Stimulated activated CD8-positive, alpha-beta memory T cell treated with anti-CD3 and anti-CD28 coated beads, Interleukin-15, amount 100 ng/mL, for 1 hour (primary cell): Measurements from ENCODE around the gene SH3TC1.

Experiments
- DNase-seq: peaks from one replicate; pipeline ENCODE4 v3.0.0-alpha.2; 2020; ENCODE audit warnings: low read depth

SH3TC1 gene

DNA sequence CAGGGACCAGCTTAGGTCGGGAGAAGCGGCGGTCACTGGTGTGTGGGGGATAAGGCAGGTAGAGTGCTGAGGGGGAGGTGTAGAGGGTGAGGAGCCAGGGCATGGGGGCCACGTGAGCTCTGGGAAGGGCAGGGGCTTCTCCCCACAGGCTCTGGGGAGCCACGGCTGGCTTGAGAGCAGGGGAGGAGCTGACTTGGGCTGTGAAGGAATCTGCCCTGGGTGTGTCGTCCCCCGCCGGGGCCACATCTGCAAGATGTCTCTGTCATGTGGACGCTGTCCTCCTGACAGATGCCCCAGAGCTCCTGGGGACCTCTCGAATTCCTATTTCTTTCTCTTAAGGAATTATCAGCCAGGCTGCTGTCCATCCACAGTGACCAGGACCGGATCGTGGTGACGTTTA, 15.0 kb downstream of the SH3TC1 start:
- DNase-seq, result no peak

DNA sequence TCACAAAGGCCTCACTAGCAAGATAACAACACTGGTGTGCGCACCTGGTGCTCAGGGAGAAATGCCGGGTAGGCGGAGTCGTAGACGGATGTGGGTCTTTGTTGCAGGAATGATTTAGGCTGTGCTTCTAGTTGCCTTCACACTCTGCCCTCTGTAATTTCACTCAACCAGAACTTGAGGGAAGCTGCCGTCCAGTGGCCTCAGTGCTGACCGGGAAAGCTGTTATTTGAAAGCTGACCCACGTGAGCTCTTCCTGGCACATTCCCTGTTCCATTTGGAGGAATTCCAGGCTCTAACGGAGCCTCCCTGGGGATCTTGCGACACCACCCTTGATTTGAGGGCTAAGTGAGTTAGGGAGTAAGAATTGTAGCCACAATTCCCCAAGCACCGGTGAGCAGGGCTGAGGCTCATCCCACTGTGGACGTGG, 15.9 kb downstream of the SH3TC1 start:
- DNase-seq, result no peak

DNA sequence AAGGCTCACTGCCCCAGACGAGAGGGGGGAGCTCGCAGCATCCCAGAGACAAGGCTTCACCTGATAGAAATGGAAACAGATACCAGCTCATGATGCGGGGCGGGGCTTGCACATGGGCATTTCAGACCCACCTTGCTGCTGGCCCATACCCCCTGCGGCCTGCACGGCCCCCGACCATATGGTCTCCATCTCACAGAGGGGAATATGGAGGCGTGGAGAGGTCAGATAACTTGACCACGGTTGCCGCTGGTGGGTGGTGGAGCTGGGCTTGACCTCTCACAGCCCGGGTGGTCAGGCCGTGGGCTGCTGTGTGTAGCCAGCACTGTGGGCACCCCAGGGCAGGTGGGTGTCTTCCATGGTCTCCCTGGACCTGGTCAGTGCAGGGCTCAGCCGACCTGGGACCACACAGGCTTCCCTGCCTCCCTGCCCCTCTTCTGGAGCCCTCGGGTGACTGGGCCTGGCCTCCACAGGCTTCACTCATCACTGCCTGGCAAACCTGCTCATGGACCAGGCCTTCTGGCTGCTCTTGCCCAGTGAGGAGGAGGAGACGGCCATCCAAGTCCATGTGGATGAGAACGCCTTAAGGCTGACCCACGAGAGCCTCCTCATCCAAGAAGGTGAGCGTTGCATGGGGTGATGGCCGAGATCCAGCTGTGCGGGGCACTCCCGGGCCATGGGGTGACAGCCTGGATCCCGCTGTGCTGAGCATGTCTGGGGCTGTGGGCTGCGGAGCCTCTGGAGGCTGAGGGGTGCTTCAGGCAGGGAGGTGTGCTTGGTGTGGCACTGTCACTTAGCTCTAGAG, 16.8 kb downstream of the SH3TC1 start:
- DNase-seq, result no peak

DNA sequence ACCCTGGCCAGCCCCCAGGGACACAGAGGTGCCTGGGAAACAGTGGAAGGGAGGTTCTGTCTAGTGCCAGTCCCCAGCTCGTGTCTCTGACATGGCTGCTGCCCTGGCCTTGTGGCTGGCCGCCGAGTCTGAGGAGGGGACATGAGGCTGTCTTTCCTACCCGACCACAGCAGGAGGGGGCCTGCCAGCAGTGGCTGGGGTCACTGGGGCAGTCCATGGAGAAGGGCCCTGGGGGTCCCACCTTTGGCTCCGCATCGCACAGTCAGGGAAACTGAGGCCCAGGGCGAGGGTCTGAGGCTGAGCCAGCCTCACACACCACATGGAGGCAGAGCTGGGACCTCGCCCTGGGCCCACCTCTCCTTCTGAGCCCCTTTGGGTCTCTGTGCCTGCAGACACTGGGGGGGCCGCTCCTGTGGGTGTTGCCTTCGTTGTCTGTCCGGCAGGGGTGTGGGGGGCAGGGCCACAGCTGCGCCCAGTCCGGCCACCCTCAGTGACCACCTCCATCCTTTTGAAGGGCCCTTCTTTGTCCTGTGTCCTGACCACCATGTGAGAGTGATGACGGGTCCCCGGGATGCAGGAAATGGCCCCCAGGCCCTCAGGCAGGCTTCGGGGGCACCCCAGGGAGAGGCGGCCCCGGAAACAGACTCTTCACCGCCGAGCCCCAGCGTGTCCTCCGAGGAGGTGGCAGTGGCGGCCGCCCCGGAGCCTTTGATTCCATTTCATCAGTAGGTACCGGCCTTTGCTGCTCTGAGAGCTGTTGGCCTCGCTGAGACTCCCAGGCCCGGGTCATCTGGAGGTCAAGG, 17.6 kb downstream of the SH3TC1 start:
- DNase-seq, result no peak

DNA sequence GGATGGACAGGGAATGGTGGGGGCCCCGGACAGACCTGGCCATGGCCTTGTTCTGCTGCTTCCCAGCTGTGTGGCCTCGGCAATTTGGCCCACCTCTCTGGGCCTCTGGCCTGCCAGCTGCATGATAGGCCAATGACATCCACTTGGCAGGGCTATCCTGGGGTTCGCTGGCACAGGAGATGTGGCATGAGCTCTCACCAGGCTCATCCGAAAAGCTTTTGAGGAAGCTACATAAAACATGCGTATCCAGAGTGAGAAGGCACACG, 18.1 kb downstream of the SH3TC1 start:
- DNase-seq, result no peak

DNA sequence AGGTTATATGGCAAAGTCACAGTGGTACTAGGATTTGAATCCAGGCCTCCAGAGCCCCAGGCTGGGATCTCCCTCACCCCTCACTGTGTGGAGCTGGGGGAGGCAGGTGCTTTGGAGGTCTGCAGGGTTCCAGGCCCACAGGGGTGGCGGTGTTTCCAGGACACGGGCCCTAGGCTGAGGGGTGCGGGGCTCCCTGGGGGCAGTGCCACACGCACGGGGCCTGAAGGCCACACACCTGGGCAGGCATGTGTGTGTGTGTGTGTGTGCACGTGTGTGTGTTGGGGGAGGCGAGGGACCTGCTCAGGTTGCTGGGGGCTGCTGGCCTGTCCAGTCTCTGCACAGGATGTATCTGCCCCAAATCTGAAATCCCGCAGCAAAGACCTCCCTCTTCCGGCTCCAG, 18.8 kb downstream of the SH3TC1 start:
- DNase-seq, result no peak

DNA sequence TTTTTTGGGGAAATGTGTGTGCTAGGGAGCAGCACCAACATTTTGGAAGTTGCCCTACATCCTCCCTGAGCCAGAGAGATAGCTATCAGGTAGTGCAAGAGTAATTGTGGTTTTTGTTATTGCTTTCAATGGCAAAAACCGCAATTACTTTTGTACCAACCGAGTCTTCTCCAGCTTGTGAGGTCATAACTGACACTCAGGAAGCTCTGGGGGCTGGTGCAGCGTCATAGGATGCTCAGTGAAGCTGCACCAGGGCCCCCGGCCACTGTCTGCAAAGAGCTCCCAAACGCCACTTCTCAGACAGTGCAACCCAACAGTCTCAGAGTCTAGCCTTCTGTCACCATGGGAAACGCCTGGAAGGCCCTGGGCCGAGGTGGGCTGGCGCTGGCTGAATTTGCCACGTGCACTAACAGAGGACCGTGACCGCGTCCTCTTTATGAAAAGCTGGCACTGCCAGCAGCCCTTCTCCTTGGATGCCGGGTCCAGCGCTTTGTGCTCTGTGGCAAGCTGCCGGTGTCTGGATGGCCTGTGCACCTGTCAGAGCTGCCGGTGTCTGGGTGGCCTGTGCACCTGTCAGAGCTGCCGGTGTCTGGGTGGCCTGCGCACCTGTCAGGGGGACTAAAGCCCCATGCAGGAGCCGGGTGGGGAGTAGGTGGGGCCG, 19.4 kb downstream of the SH3TC1 start:
- no peak for DNase-seq

DNA sequence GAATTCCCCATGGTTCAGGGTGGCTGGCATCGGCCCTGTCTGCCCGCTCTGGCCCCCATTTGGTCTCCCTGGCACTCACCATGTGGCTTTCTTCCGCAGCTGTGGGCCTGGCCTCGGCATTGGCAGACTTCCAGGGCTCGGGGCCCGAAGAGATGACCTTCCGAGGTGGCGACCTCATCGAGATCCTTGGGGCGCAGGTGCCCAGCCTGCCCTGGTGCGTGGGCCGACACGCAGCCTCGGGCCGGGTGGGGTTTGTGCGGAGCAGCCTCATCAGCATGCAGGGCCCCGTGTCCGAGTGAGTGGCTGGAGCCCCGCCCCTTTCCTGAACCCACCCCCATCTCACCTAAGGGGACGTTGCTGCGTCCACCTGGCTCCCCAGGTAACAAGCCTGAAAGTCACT, 20.1 kb downstream of the SH3TC1 start:
- no peak for DNase-seq

DNA sequence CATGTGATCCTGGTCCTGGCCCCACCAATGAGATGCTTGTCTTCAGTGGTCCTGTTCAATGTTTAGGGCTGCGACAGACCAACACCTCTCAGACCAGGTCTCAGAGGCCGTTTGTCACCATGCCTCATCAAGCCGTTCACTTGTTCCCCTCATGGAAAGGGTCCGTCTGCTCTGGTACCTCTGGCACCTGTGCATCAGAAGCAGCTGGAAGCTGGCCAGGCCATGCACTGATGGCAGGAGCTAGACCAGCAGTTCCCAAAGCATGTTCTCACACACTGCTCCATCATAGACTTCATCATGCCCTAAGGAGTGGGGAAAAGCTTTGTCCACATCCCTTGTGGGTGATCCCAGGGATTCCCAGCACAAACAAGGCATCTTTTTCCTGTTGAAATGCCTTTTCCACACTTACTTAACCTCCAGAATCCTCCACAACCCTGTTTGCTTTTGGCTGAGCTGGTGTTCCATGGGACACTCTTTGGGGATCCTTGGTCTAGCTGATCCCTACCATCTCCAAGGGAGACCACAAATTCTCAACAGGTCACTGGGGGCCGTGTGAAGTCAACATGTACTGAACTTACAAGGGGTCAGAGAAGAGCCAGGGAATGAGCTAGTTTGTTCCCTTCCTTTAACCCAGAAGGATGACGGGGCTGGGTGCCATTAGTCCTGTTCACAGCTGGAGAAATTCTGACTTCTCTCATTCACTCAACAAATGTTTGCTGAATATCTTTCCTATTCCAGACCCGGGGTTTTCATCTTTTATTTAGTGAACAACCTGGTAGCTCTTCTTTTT, 21.8 kb downstream of the SH3TC1 start:
- no peak for DNase-seq

DNA sequence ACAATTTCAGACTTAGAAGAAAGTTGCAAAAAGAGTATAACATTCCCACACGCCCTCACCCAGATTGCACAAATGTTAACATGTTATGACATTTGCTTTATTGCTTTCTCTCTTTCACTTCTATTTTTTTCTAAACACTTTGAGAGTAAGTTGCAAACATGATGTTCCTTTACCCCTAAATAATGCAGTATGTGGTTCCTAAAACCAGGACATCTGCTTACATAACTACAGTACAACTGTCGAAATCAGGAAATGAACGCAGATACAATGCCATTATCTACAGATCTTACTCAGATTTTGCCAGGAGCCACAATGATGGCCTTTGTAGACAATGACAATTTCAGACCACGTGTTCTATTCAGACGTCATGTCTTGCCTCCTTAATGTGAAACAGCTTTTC, 22.4 kb downstream of the SH3TC1 start:
- DNase-seq, result no peak

DNA sequence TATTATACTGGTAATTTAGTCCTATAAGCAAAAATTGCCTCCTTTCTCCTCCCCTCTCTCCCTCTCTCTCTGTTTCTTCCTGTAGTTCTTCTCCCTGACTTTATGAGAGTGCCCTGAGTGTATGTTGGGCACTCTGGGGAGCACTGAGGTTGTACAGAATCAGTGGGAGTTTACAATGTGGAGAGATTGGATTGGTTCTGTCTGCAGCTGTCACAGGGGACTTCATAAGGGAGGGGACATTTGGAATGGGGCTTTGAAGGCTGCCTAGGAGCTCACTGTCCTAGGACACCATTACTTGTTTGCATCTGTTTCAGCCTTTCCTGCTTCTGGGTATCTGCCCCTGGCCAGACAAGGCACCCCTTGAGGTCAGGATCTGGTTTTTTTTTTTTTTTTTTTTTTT, 22.9 kb downstream of the SH3TC1 start:
- DNase-seq, result no peak

DNA sequence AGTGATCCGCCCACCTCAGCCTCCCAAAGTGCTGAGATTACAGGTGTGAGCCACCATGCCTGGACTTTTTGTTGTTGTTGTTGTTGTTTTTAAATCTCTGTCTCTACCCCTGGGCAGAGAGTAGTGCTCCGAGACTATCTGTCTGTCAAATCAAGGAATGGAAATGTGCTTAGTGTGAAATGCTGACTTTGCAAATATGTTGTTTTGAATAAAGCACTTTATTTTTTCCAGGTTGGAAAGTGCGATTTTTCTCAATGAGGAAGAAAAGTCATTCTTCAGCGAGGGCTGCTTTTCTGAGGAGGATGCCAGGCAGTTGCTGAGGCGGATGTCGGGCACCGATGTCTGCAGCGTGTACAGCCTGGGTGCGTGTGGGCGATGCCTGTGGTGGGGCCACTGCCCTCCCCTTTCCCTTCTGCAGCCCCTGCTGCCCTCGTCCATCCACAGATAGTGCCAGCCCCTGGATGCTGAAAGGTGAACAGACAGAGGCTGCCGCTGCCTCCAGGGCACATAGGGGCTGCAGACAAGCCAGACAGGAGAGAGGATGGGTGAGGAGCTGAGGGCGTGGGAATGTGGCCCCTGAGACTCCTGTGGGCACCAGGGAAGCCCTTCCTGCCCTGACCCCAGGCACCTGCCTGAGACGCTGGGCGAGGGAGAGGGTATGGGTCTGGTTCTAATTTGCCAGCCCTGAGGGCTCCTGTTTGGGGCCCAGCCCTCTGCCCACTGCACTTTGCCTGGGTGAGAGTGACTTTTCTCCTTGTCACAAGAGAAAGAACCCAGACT, 23.7 kb downstream of the SH3TC1 start:
- DNase-seq, result no peak

DNA sequence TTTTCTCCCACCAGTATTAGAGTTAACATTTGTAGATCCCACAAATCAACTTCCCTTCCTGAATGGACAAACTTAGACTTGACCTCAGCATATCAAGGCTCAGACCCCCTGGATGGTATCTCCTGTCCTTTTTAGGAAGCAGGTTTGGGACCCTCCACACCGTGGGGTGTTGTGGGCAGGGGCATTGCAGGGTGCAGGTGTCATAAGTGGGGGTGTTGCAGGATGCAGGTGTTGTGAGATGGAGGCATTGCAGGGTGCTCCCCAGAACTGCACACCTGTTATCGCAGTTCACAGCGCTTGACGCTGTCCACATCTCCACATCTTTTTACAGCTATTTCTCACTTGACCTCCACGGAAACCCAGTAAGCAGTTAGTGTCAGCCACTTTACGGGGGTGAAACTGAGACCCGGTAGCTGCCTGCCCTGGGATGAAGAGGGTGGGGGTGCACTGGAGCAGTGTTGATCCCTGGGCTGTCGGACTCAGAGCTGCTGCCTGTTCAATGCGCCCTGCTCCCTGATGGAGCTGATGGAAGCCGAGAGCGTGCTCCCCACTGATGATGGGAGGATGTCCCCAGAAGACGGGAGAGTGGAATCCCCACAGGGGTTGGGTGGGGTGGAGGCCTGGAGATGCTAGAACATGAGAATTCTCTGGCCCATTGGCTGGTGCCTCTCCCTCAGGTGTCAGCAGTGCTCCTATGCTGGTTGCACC, 25.3 kb downstream of the SH3TC1 start:
- no peak for DNase-seq

DNA sequence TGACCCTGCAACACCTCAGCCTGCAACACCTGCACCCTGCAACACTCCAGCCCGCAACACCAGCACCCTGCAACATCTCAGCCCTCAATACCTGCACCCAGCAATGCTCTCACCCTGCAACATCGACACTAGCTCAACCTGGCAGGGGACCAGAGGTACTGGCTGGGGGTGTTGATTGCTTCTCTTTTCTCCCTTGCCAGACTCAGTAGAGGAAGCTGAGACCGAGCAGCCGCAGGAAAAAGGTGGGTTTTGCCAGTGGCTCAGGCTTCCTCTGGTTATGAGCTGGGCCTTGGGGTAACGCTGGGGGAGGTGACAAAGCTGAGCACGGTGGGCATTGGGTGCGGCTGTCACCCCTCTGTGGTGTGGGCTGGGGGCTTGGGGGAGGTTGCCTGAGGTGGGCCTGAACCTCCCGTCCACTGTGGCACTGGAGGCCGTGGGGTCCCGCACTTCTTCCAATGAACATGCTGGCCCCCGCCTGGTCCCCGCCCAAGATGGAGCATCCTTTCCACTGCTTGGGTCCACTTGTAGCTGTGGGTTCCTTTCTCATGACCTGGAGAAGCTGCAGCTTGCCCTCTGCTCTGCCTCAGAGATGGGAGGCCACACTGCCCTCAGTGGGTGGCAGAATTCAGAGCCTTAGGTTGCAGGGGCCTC, 26.0 kb downstream of the SH3TC1 start:
- DNase-seq, result no peak

DNA sequence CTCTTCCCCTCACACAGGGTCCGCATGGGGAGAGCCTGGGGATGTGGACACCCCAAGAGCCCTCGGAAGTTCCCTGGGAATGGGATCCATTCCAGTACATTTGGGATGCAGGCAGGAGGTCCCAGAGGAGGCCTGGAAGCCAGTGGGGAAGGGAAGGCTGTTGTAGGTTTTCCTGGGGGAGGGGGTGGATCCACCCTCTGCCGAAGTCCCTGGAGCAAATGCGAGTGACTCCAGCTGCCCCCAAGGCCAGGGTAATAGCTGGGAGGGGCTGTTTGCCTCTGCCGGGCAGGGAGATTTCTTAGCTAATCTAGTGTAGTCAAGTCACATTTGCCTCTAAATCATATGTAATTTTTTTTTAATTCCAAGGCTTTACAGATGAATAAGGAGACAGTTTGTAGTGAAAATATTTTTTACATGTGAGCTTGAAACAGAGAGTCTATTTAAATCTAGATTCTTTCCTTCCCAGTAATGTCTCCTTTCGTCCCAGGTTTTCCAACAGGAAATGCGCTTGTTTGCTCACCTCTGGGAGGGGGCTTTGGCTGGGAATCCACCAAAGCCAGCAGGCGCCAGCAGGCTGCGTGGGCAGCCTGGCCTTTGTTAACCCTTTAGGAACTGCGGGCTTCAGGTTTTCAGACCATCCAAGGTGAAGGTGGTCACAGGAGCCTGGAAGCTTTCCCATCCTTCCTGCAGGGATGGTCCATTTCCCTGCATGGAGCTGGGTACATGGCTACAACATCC, 26.8 kb downstream of the SH3TC1 start:
- DNase-seq, result no peak

DNA sequence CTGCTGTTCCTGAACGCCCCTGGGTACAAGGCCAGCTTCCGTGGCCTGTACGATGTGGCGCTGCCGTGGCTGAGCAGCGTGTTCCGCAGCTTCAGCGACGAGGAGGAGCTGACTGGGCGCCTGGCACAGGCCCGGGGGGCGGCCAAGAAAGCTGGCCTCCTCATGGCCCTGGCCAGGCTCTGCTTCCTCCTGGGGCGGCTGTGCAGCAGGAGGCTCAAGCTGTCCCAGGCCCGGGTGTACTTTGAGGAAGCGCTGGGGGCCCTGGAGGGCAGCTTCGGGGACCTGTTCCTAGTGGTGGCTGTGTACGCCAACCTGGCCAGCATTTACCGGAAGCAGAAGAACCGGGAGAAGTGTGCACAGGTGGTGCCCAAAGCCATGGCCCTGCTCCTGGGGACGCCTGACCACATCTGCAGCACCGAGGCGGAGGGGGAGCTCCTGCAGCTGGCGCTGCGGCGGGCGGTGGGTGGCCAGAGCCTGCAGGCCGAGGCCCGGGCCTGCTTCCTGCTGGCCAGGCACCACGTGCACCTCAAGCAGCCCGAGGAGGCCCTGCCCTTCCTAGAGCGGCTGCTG, 28.2 kb downstream of the SH3TC1 start:
- DNase-seq, result no peak

DNA sequence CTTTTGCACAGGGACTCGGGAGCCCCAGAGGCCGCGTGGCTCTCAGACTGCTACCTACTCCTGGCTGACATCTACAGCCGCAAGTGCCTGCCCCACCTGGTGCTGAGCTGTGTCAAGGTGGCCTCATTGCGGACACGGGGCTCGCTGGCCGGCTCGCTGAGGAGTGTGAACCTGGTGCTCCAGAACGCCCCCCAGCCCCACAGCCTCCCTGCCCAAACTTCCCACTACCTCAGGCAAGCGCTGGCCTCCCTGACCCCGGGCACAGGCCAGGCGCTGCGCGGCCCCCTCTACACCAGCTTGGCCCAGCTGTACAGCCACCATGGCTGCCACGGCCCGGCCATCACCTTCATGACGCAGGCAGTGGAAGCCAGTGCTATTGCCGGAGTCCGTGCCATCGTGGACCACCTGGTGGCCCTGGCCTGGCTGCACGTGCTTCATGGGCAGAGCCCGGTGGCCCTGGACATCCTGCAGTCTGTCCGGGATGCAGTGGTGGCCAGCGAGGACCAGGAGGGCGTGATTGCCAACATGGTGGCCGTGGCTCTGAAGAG, 28.8 kb downstream of the SH3TC1 start:
- DNase-seq, result no peak

DNA sequence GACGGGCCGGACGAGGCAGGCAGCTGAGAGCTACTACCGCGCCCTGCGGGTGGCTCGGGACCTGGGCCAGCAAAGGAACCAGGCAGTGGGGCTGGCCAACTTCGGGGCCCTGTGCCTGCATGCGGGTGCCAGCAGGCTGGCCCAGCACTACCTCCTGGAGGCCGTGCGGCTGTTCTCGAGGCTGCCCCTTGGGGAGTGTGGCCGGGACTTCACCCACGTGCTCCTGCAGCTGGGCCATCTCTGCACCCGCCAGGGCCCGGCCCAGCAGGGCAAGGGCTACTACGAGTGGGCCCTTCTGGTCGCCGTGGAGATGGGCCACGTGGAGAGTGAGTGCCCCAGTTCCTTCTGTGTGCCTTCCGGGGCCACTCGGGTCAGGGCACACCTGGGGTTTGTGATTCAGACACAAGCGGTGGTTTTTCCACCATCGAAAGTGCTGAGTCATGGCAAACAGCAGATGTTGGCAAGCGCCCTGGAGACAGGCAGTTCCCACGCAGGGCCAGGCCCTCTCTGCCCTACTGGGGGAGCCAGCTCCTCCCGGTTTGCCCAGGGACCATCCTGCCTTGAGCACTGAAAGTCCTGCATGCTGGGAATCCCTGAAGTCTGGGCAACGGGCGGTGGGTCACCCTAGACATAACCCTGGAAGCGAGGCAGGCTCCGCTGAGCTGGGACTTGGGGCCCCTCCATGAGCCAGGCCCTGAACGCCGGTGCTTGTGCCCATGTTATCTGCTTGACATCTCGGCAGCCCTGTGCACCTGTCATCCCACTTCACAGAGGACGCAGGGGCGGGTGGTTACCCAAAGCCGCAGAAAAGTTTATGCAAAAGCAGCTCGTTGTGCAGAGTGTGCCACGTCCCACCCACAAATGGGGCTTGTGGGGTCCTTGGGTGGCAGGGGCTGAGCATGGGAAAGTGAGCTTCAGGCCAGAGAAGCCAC, 29.5 kb downstream of the SH3TC1 start:
- peak; percentile 39 for DNase-seq
